ENCODE measurements around the gene NOTCH3. TPM values are rescaled to one million over a fixed set of nuclear protein-coding genes. Genes with fewer than 3 reads are reported as not detected.

Gene NOTCH3
- polyA plus RNA-seq, 1 experiment: 37.6 TPM

DNA sequence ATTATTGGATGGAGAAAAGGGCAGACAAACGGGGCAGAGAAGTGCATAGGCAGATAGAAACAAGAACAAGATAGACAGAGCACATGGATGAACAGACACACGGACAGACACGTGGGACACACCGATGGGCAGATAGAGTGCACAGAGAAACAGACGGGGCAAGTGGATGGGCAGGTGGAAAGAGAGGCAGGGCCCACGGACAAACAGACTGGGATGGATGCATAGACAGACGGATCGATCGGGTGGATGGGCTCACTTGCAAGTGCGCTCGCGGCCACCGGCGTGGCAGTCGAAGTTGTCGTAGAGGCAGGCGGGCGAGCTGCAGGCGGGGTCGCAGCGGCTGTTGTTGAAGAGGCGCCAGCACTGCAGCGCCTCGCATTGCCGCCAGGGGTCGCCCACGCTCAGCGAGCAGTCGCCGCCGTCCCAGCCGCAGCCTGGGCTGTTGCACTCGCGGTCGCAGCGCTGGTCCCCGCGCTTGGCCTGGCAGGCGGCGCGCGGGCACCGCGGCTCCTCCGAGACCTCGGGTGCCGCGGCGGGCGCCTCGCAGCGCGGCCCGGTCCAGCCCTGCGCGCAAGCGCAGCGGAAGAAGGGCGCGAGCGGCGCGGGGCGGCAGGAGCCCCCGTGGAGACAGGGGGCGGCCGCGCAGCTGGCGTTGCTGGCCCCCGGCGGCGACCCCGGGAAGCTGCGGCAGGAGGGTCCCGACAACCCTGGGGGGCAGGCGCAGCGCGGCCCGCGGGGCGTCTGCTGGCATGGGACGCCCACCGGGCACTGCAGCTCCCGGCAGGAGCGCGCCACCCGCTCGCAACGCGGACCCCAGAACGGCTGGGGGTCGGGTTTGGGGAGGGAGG lies 23.3 kb downstream of the NOTCH3 start:
- CTCF ChIA-PET: interaction anchor here (0.6 to 3.0 kb wide), 27 partner anchors 10 to 397 kb away, joined by 3 to 21 read pairs (median 4); partner anchors contain the start of genes AKAP8, AKAP8L and EPHX3
- POLR2A ChIA-PET: no interaction called here
- Histone ChIP-seq H3K36me3 (ENCODE audit: control insufficient read depth, insufficient read depth, low read length) (peaks cover 18% of the 10 kb centered on the region), H3K4me3 (ENCODE audit: low read depth, low read length) (0 out of 2 replicates have a peak overlapping the region, but pooled peaks have one; percentile 7), H3K27me3 (ENCODE audit: control insufficient read depth, insufficient read depth, low read length) (no peaks in the 10 kb centered on the region)
- peak; percentile 6 for DNase-seq (ENCODE audit: low read depth)
- peak; percentile 74 for TF ChIP-seq CTCF (IDR thresholded peaks at IDR 0.05; ENCODE audit: insufficient read depth, low read depth, low read length)

DNA sequence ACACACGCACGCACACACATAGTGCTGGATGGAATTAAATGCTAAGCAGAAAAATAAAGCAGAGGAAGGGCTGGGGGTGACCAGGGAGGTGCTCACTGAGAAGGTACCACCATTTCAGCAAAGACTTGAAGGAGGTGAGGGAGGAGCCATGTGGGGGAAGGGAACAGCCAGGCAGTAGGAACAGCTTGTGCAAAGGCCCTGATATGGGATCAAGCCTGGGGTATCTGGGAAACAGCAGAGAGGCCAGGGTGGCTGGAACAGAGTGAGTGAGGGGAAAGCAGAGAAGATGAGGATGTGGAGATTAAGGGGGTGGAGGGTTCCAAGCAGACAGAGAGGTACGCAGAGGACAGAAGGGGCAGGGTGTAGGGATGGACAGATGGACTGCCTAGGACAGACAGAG lies 25.2 kb downstream of the NOTCH3 start:
- Histone ChIP-seq H3K36me3 (ENCODE audit: control insufficient read depth, insufficient read depth, low read length) (peaks cover 15% of the 10 kb centered on the region), H3K4me3 (ENCODE audit: low read depth, low read length) (no peak overlapping the region), H3K27me3 (ENCODE audit: control insufficient read depth, insufficient read depth, low read length) (no peaks in the 10 kb centered on the region)
- ChIA-PET CTCF (no interaction called here), POLR2A (interaction anchor here (0.5 kb wide), 1 partner anchor 1916 kb away, joined by 3 read pairs; no protein-coding TSS in a partner anchor)
- no peak for TF ChIP-seq CTCF (IDR thresholded peaks at IDR 0.05; ENCODE audit: insufficient read depth, low read depth, low read length)
- no peak for DNase-seq (ENCODE audit: low read depth)

DNA sequence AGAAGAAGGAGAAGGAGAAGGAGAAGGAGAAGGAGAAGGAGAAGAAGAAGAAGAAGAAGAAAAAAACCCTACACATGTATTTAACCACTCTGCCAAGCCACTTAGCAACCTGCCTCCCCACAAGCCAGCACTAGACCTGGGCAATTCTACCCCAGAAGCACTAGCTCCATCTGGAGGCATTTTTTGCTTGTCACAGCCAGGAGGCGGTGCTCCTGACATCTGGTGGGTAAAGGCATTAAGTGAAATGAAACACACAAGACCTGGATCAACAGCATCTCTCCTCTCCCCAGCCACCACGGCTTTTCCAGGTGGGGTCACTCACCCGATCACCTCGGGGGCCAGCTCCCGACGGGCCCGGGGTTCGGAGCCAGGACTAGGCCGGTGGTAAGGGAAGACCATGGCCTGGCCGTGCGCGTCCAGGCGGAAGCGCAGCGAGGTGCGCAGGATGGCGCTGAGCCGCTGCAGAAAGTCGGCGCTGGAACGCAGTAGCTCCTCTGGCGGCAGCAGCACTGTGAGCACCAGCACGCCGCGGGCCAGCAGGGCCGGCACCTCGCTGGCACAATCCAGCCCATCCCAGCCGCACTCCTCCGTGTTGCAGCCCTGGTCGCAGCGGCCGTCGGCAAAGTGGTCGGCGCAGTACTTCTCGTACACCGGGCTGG lies 26.9 kb downstream of the NOTCH3 start:
- DNase-seq (ENCODE audit: low read depth): no peak
- ChIA-PET POLR2A (no interaction called here), CTCF (interaction anchor here (1.1 kb wide), 2 partner anchors 17 to 82 kb away, joined by 5 read pairs; no protein-coding TSS in a partner anchor)
- H3K27me3 ChIP-seq (ENCODE audit: control insufficient read depth, insufficient read depth, low read length): no peaks in the 10 kb centered on the region
- no peak overlapping the region for H3K4me3 ChIP-seq (ENCODE audit: low read depth, low read length)
- 0 out of 2 replicates have a peak, but pooled peaks have one; percentile 18 for TF ChIP-seq CTCF (IDR thresholded peaks at IDR 0.05; ENCODE audit: insufficient read depth, low read depth, low read length)
- H3K36me3 ChIP-seq (ENCODE audit: control insufficient read depth, insufficient read depth, low read length): peaks cover 9% of the 10 kb centered on the region

GRCh38 chr19:15170345-15170744 lies 30.4 kb downstream of the NOTCH3 start:
- DNase-seq (ENCODE audit: low read depth): no peak
- POLR2A ChIA-PET: no interaction called here
- no peak overlapping the region for H3K4me3 ChIP-seq (ENCODE audit: low read depth, low read length)
- CTCF ChIA-PET: interaction anchor here (1.3 to 1.9 kb wide), 2 partner anchors 15 to 19 kb away, joined by 3 to 5 read pairs; no protein-coding TSS in a partner anchor
- no peaks in the 10 kb centered on the region for H3K27me3 ChIP-seq (ENCODE audit: control insufficient read depth, insufficient read depth, low read length)
- H3K36me3 ChIP-seq (ENCODE audit: control insufficient read depth, insufficient read depth, low read length): peaks cover 13% of the 10 kb centered on the region
- TF ChIP-seq CTCF (IDR thresholded peaks at IDR 0.05; ENCODE audit: insufficient read depth, low read depth, low read length): no peak
